ENCODE measurements around the gene CSN3. TPM values are rescaled to one million over a fixed set of nuclear protein-coding genes. Genes with fewer than 3 reads are reported as not detected.

Gene CSN3
- polyA plus RNA-seq, 4 donors: not detected

DNA sequence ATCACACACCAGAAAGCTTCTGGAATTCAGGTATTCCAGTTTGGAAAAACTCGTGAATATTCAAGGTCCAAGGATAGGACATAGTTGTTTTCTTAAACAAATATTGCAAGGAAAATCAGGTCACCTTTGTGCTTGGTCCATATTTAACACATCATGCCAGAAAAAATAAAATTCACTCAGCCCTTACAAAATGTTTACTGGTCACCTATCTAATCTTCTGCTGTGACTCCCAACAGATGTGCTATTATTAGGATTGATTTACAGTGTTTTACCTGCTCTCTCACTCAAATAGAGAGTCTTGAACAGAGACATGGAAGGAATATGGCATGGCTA, 9.5 kb downstream of the CSN3 start:
- 63 to 75% (median 70%) methylated on average over 1 of the region's 1 CpG for WGBS, 3 donors
- no peaks in the 10 kb centered on the region for H3K9me3 ChIP-seq (ENCODE audit: control insufficient read depth in 2 of 2, insufficient read depth in 1 of 2, low read depth in 1 of 2, low read length in 1 of 2)
- no peaks in the 10 kb centered on the region for H3K27me3 ChIP-seq (ENCODE audit: control insufficient read depth in 3 of 3, insufficient read depth in 3 of 3, low read length in 3 of 3)
- no peaks in the 10 kb centered on the region for H3K4me1 ChIP-seq (ENCODE audit: control insufficient read depth in 3 of 3, insufficient read depth in 2 of 3, low read depth in 1 of 3, low read length in 2 of 3)
- DNase-seq (no peak), FAIRE-seq (no peak)
- no peaks in the 10 kb centered on the region for H3K36me3 ChIP-seq (ENCODE audit: control insufficient read depth in 3 of 3, insufficient read depth in 2 of 3, low read depth in 1 of 3, low read length in 3 of 3)
- H3K27ac ChIP-seq (ENCODE audit: low read depth in 1 of 3, low read length in 2 of 3): no peak overlapping the region
- H3K4me3 ChIP-seq (ENCODE audit: low read depth in 1 of 3, low read length in 3 of 3): no peak overlapping the region

DNA sequence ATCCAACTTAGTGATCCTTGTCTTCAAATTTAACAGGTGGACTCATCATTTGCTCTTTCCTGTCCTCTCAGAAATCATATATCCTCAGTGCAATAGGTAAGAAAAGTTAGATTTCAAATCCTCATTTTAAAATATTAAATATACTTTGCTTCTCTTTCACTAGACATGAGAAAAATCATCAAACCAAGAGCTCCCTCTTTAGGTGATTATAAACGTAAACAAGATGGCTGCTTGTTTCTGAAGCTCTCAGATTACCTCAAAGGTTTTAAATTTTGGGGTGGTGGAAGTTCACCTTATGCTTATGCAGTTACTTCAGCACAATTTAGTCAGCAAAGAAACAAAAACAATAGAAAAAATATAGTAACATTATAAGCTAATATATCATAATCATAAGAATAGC, 27.3 kb downstream of the CSN3 start:
- no peak overlapping the region for H3K4me3 ChIP-seq (ENCODE audit: low read depth in 1 of 3, low read length in 3 of 3)
- no peaks in the 10 kb centered on the region for H3K36me3 ChIP-seq (ENCODE audit: control insufficient read depth in 3 of 3, insufficient read depth in 2 of 3, low read depth in 1 of 3, low read length in 3 of 3)
- no peaks in the 10 kb centered on the region for H3K27me3 ChIP-seq (ENCODE audit: control insufficient read depth in 3 of 3, insufficient read depth in 3 of 3, low read length in 3 of 3)
- DNase-seq: peak; percentile 15 to 20
- no peak for FAIRE-seq
- no peaks in the 10 kb centered on the region for H3K4me1 ChIP-seq (ENCODE audit: control insufficient read depth in 3 of 3, insufficient read depth in 2 of 3, low read depth in 1 of 3, low read length in 2 of 3)
- 0 to 12% (median 6%) methylated on average over 1 of the region's 1 CpG for WGBS, 3 donors
- no peaks in the 10 kb centered on the region for H3K9me3 ChIP-seq (ENCODE audit: control insufficient read depth in 2 of 2, insufficient read depth in 1 of 2, low read depth in 1 of 2, low read length in 1 of 2)
- no peak overlapping the region for H3K27ac ChIP-seq (ENCODE audit: low read depth in 1 of 3, low read length in 2 of 3)

DNA sequence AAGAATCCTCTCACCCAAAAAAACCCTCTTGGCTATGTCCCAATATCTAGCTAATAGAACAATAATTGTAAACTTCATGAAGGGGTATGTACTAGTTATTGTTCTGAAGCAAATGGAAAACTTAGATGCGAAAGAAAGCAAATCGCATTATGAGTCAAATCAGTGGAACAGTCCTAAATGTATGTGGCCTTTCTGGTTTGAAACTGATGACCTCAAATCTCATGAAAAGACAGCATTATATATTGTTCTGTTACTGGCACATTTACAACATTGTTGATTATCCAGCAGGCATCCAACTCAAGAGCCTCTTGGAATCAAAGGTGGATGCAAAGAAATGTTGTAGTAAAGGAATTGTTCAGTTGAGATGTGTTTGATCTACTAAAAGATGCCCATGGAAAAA, 34.7 kb downstream of the CSN3 start:
- H3K27ac ChIP-seq (ENCODE audit: low read depth in 1 of 3, low read length in 2 of 3): no peak overlapping the region
- WGBS, 3 donors: 93 to 98% (median 93%) methylated on average over 2 of the region's 2 CpGs
- H3K4me3 ChIP-seq (ENCODE audit: low read depth in 1 of 3, low read length in 3 of 3): no peak overlapping the region
- peaks cover 0 to 2% of the 10 kb centered on the region in 2 donors for H3K9me3 ChIP-seq (ENCODE audit: control insufficient read depth in 2 of 2, insufficient read depth in 1 of 2, low read depth in 1 of 2, low read length in 1 of 2)
- DNase-seq (no peak), FAIRE-seq (no peak)
- H3K36me3 ChIP-seq (ENCODE audit: control insufficient read depth in 3 of 3, insufficient read depth in 2 of 3, low read depth in 1 of 3, low read length in 3 of 3): no peaks in the 10 kb centered on the region
- H3K4me1 ChIP-seq (ENCODE audit: control insufficient read depth in 3 of 3, insufficient read depth in 2 of 3, low read depth in 1 of 3, low read length in 2 of 3): no peaks in the 10 kb centered on the region
- no peaks in the 10 kb centered on the region for H3K27me3 ChIP-seq (ENCODE audit: control insufficient read depth in 3 of 3, insufficient read depth in 3 of 3, low read length in 3 of 3)

DNA sequence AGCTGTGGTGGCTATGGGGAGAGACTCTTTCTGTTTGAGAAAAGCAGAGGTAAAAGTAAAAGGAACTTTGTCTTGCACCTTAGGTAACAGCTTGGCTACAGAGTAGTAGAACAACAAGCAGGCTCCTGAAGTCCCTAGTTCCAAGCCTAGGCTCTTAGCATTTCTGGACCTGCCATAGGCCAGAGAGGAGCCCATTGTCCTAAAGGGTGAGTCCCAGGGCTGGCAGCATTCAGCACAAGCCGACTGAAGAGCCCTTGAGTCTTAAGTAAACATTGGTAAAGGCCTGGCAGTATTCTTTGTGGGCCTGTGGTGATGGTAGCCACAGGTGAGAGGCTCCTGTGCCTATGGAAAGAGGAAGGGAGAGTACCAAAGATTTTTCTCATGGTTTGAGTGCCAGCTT, 38.2 kb downstream of the CSN3 start:
- H3K27ac ChIP-seq (ENCODE audit: low read depth in 1 of 3, low read length in 2 of 3): no peak overlapping the region
- DNase-seq (no peak), FAIRE-seq (no peak)
- H3K4me1 ChIP-seq (ENCODE audit: control insufficient read depth in 3 of 3, insufficient read depth in 2 of 3, low read depth in 1 of 3, low read length in 2 of 3): no peaks in the 10 kb centered on the region
- no peaks in the 10 kb centered on the region for H3K27me3 ChIP-seq (ENCODE audit: control insufficient read depth in 3 of 3, insufficient read depth in 3 of 3, low read length in 3 of 3)
- H3K4me3 ChIP-seq (ENCODE audit: low read depth in 1 of 3, low read length in 3 of 3): no peak overlapping the region
- peaks cover 0 to 2% of the 10 kb centered on the region in 2 donors for H3K9me3 ChIP-seq (ENCODE audit: control insufficient read depth in 2 of 2, insufficient read depth in 1 of 2, low read depth in 1 of 2, low read length in 1 of 2)
- WGBS, 3 donors: 32 to 51% (median 33%) methylated on average over 1 of the region's 1 CpG
- no peaks in the 10 kb centered on the region for H3K36me3 ChIP-seq (ENCODE audit: control insufficient read depth in 3 of 3, insufficient read depth in 2 of 3, low read depth in 1 of 3, low read length in 3 of 3)

DNA sequence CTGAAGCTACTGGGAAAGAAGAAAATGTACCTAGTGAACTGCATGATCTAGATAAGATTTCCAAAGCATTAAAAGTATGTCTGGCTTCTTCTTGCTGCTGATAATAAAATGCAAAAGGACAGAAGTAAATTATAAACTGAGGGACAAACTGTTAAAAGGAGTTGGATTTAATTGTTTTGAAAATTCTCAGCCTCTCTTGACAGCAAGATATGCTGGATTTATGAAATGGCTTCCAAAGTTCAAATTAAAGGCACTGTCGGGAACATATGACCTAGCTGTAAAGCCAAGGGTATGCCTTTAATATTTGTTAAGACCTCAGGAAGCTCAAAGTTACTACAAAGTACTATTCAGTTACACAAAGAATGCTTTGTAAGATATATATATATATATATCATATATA, 46.3 kb downstream of the CSN3 start:
- FAIRE-seq: no peak
- no peaks in the 10 kb centered on the region for H3K4me1 ChIP-seq (ENCODE audit: control insufficient read depth in 3 of 3, insufficient read depth in 2 of 3, low read depth in 1 of 3, low read length in 2 of 3)
- H3K27ac ChIP-seq (ENCODE audit: low read depth in 1 of 3, low read length in 2 of 3): no peak overlapping the region
- no peaks in the 10 kb centered on the region for H3K9me3 ChIP-seq (ENCODE audit: control insufficient read depth in 2 of 2, insufficient read depth in 1 of 2, low read depth in 1 of 2, low read length in 1 of 2)
- H3K27me3 ChIP-seq (ENCODE audit: control insufficient read depth in 3 of 3, insufficient read depth in 3 of 3, low read length in 3 of 3): no peaks in the 10 kb centered on the region
- no peak overlapping the region for H3K4me3 ChIP-seq (ENCODE audit: low read depth in 1 of 3, low read length in 3 of 3)
- H3K36me3 ChIP-seq (ENCODE audit: control insufficient read depth in 3 of 3, insufficient read depth in 2 of 3, low read depth in 1 of 3, low read length in 3 of 3): no peaks in the 10 kb centered on the region
- DNase-seq: no peak
- WGBS, 3 donors: 39 to 64% (median 63%) methylated on average over 1 of the region's 1 CpG

DNA sequence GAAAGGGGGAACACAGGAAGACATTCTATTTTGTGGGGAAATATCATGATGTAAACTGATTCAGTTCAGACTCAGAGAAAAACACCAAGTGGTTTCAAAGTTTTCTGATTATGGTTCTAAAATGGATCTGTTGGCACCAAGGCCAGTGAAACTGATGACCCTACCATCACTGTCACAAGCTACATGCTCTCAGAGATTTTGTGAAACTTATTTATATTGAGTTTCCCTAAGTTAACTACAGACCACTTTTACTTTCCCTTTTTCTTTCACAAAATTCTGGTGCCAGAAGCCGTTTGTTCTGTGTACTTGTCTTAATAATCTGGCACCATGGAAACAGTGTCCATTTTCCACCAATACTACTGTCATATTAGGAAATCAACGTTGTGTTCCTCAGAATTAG, 48.9 kb downstream of the CSN3 start:
- Histone ChIP-seq H3K4me3 (ENCODE audit: low read depth in 1 of 3, low read length in 3 of 3) (no peak overlapping the region), H3K36me3 (ENCODE audit: control insufficient read depth in 3 of 3, insufficient read depth in 2 of 3, low read depth in 1 of 3, low read length in 3 of 3) (no peaks in the 10 kb centered on the region), H3K27me3 (ENCODE audit: control insufficient read depth in 3 of 3, insufficient read depth in 3 of 3, low read length in 3 of 3) (no peaks in the 10 kb centered on the region), H3K9me3 (ENCODE audit: control insufficient read depth in 2 of 2, insufficient read depth in 1 of 2, low read depth in 1 of 2, low read length in 1 of 2) (no peaks in the 10 kb centered on the region), H3K4me1 (ENCODE audit: control insufficient read depth in 3 of 3, insufficient read depth in 2 of 3, low read depth in 1 of 3, low read length in 2 of 3) (no peaks in the 10 kb centered on the region), H3K27ac (ENCODE audit: low read depth in 1 of 3, low read length in 2 of 3) (no peak overlapping the region)
- no peak for FAIRE-seq
- no peak for DNase-seq
- WGBS, 3 donors: 36 to 46% (median 38%) methylated on average over 2 of the region's 2 CpGs

DNA sequence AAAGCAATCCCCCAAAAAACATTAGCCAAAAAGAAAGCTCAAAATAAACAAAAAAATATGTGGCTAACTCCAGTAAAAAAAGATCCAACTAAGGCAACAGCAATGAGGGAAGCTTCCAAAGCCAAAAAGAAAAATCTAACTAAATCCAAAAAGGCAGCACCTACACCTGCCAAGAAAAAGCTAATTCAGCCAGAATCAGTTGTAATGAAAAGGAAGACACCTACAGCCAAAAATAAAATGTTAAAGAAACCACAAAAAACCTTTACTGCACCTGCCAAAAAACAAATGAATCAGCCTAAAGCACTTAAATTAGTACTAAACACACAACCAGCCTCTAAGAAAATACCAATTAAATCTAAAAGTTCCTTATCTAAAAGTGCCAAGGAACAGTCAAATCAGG, 55.2 kb downstream of the CSN3 start:
- DNase-seq (no peak), FAIRE-seq (no peak)
- H3K9me3 ChIP-seq (ENCODE audit: control insufficient read depth in 2 of 2, insufficient read depth in 1 of 2, low read depth in 1 of 2, low read length in 1 of 2): no peaks in the 10 kb centered on the region
- no peak overlapping the region for H3K4me3 ChIP-seq (ENCODE audit: low read depth in 1 of 3, low read length in 3 of 3)
- no peaks in the 10 kb centered on the region for H3K4me1 ChIP-seq (ENCODE audit: control insufficient read depth in 3 of 3, insufficient read depth in 2 of 3, low read depth in 1 of 3, low read length in 2 of 3)
- no peaks in the 10 kb centered on the region for H3K36me3 ChIP-seq (ENCODE audit: control insufficient read depth in 3 of 3, insufficient read depth in 2 of 3, low read depth in 1 of 3, low read length in 3 of 3)
- no peak overlapping the region for H3K27ac ChIP-seq (ENCODE audit: low read depth in 1 of 3, low read length in 2 of 3)
- no peaks in the 10 kb centered on the region for H3K27me3 ChIP-seq (ENCODE audit: control insufficient read depth in 3 of 3, insufficient read depth in 3 of 3, low read length in 3 of 3)

DNA sequence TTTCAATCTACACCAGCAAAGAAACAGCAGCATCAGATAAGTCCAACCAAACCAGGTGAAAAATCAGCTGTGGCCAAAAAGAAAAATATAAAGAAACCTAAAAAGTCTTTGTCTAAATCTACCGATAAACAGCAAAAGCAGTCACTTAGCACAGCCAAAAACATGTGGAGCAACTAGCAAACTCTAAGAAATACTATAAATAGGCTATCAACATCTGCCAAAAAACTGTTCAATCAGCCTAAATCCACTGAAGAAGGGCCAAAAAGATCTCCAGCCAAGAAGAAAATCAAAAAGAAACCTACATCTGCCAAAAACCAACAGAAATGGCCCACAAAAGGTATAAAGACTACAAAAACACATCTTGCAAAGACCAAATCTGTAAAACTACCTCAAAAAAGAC, 55.7 kb downstream of the CSN3 start:
- H3K4me3 ChIP-seq (ENCODE audit: low read depth in 1 of 3, low read length in 3 of 3): no peak overlapping the region
- H3K27ac ChIP-seq (ENCODE audit: low read depth in 1 of 3, low read length in 2 of 3): no peak overlapping the region
- no peak for DNase-seq
- H3K9me3 ChIP-seq (ENCODE audit: control insufficient read depth in 2 of 2, insufficient read depth in 1 of 2, low read depth in 1 of 2, low read length in 1 of 2): no peaks in the 10 kb centered on the region
- no peaks in the 10 kb centered on the region for H3K4me1 ChIP-seq (ENCODE audit: control insufficient read depth in 3 of 3, insufficient read depth in 2 of 3, low read depth in 1 of 3, low read length in 2 of 3)
- FAIRE-seq: no peak
- 74 to 91% (median 91%) methylated on average over 1 of the region's 1 CpG for WGBS, 3 donors
- no peaks in the 10 kb centered on the region for H3K36me3 ChIP-seq (ENCODE audit: control insufficient read depth in 3 of 3, insufficient read depth in 2 of 3, low read depth in 1 of 3, low read length in 3 of 3)
- H3K27me3 ChIP-seq (ENCODE audit: control insufficient read depth in 3 of 3, insufficient read depth in 3 of 3, low read length in 3 of 3): no peaks in the 10 kb centered on the region

DNA sequence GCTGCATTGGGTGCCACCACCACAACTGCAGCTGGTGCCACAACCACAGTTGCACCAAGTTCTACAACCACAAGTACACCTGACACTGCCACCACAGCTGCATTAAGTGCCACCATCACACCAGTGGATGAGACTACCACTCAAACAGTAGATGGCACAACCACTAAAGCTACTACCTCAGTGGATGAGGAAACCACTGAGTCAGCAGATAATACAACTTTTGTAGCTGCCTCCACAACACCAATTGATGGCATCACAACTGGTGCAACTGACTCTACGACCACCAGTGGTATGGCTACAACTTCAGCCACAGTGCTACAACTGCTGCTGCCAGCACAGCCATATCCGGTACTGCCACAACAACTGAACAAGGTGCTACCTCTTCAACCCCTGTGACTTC, 57.2 kb downstream of the CSN3 start:
- DNase-seq (no peak), FAIRE-seq (no peak)
- Histone ChIP-seq H3K4me3 (ENCODE audit: low read depth in 1 of 3, low read length in 3 of 3) (no peak overlapping the region), H3K4me1 (ENCODE audit: control insufficient read depth in 3 of 3, insufficient read depth in 2 of 3, low read depth in 1 of 3, low read length in 2 of 3) (no peaks in the 10 kb centered on the region), H3K27ac (ENCODE audit: low read depth in 1 of 3, low read length in 2 of 3) (no peak overlapping the region), H3K9me3 (ENCODE audit: control insufficient read depth in 2 of 2, insufficient read depth in 1 of 2, low read depth in 1 of 2, low read length in 1 of 2) (no peaks in the 10 kb centered on the region), H3K27me3 (ENCODE audit: control insufficient read depth in 3 of 3, insufficient read depth in 3 of 3, low read length in 3 of 3) (no peaks in the 10 kb centered on the region), H3K36me3 (ENCODE audit: control insufficient read depth in 3 of 3, insufficient read depth in 2 of 3, low read depth in 1 of 3, low read length in 3 of 3) (no peaks in the 10 kb centered on the region)
- 63 to 90% (median 89%) methylated on average over 2 of the region's 2 CpGs for WGBS, 3 donors
